GM12801 (cell line): Measurements from ENCODE around the gene SLC17A7.

ENCODE experiments used
- TF ChIP-seq, protein P1 (sequence below): IDR thresholded peaks from one replicate; pipeline ENCODE4 v1.5.1; 2011; ENCODE audit warnings: control low read depth; ENCODE audit not compliant: insufficient read length; ENCODE audit errors: extremely low read depth

The SLC17A7 gene

DNA sequence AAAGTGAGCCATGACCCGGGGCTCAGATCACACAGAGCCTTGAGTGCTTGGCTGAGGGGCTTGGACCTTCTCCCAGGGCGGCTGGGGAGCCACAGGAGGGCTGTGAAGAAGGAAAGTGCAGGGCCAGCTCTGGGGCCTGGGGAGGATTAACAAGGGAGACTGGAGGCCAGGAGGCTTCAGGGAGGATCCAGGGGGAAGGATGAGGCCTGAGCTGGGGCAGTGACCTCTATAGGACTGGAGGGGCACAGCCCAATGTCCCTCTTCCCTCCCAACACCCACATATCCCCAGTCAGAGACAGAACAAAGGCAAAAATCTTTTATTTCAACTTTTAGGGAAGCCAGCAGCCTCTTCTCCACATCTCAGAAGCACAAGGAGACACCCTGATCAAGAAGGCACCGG, 4.7 kb upstream of the SLC17A7 start:
- TF ChIP-seq, protein P1, sequence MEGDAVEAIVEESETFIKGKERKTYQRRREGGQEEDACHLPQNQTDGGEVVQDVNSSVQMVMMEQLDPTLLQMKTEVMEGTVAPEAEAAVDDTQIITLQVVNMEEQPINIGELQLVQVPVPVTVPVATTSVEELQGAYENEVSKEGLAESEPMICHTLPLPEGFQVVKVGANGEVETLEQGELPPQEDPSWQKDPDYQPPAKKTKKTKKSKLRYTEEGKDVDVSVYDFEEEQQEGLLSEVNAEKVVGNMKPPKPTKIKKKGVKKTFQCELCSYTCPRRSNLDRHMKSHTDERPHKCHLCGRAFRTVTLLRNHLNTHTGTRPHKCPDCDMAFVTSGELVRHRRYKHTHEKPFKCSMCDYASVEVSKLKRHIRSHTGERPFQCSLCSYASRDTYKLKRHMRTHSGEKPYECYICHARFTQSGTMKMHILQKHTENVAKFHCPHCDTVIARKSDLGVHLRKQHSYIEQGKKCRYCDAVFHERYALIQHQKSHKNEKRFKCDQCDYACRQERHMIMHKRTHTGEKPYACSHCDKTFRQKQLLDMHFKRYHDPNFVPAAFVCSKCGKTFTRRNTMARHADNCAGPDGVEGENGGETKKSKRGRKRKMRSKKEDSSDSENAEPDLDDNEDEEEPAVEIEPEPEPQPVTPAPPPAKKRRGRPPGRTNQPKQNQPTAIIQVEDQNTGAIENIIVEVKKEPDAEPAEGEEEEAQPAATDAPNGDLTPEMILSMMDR, result no peak

DNA sequence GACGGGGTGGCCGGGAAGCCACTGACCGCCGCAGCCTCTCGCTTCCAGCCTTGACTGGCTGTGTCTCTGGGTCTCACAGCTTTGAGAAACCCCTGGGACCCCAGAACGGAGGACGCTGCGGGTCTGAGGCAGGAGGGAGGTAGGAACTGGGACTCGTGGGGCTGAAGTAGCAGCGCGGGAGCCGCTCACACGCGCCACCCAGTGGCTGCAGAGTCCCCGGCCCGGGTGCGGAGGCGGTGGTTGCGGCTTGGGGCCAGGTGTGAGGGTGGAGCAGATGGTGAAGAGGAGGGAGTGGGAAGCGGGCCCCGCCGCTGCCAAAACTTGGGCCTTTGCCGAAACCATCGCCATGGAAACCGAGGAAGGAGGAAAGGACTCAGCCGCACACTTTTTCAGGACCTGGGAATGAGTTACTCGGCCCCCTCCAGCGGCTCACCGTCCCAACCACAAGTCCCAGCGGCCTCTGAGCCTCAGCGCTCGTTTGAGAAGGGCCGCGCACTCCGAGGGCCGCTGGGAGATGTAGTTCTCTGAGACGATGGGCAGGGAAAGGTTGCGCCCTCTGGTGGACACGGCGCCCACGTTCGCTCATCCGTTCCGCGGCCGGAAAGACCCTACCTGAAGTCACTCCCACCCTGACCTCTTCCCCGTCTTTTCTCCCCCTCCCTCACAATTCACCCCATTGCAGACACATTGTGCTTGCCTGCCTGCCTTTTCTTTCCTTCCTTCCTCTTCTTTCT, 2.2 kb upstream of the SLC17A7 start:
- TF ChIP-seq, protein P1, result peak; percentile 17

DNA sequence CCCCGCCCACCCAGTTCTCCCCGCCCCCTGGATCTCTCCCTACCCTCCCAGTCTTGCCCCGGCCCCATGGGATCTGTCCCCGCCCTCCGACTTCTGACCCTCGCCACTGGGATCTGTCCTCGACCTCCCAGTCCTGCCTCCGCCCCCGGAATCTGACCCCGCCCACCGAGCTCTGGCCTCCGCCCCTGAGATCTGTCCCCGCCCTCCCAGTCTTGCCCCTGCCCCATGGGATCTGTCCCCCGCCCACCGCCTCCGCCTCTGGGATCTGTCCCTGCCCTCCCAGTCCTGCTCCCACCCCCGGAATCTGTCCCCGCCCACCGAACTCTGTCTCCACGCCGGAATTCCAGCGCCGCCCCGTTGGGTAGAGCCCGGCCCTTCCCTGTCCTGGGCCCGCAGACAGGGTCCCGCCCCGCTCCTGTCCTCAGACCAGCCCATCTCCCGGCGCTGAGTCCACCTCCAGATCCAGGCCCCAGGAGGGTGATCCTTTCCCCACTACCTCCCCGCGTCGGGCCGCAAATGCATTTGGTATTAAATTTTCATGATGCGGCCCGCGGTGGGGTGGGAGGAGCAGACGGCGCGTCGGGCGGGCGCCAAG, 1.5 kb upstream of the SLC17A7 start:
- TF ChIP-seq, protein P1, result no peak

DNA sequence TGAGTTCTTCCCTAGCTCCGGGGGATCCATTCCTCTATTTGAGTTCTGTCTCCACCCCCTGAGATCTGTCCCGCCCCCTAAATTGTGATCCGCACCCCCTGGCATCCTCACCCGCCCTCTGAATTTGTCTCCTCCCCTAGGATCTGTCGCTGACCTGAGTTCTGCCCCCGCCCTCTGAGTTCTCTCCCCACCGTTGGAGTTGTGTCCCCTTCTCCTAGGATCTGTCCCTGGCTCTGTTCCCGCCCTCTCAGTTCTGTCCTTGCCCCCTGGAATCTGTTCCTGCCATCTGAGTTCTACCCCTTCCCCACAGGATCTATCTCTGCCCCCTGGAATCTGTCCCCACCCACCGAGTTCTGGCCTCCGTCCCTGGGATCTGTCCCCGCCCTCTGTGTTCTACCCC, 1.0 kb upstream of the SLC17A7 start:
- TF ChIP-seq, protein P1, result no peak

DNA sequence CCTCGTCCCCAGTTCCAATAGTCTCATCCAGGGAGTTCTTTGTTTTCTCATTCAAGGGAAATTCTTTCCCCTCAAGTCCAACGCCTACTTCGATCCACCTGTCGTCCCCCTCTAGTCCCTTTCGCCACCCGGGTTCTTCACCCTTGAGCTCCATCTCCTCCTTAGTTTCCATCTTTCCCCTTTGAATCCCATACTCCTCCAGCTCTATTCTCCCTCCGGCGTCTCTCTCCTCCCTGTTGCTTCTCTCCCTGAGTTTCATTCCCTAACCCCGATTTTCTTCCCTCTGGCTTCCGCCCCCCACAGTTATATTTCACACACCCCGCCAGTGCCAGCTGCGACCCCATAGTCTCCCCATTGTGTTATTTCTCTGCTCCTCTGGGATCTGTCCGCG, 628 bp upstream of the SLC17A7 start:
- TF ChIP-seq, protein P1, result no peak

DNA sequence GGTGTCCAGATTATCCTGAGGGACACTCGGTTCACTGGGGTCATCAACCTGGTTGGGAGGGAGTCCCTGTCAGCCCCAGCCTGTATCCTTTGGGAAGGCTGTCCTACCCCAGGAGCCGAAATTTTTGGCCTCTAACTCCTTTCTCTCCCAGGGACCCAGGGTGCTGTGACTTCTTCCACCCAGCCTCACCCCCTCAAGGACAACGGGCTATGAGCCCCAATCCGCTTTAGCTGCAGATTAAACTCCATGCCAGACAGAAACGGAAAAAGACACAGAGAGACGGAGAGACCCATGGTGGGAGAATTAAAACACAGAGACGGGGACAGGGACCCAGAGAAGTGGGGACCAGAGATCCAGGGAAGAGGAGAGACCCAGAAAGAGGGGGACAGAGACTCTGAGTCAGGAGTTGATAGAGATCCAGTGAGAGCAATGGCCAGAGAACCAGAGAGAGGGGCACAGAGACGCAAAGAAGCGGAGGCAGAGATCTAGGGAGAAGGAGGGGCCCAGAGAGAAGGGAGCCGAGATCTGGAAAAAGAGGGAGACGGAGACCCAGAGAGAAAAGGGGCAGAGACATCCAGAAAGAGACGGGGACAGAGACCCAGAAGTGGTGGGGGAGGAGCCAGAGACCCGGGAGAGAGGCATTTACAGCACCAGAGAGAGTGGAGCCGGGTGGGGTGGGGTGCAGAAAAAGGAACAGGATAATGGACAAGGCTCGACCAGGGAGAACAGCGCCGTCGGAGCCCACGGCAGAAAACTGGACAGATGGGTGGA, 703 bp downstream of the SLC17A7 start:
- TF ChIP-seq, protein P1, result no peak

DNA sequence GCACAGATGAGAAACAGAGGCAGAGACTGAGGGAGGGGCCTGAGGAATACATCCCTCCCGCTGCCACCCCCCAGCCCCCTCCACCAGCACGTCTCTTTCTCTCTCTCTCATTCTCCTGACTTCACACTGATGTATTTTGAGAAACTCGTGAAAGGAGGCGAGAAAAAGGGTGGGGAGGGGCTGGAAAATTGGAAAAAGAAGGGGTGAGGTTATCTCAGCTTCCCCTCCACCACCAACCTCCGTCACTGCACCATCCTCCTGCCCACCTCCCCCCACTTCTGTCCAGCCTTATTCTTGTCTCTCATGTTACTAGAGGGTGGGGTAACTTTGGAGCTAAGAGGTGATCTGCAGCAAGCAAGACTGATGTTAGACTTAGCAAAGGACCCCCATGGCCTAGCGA, 1.5 kb downstream of the SLC17A7 start:
- TF ChIP-seq, protein P1, result no peak
